Omental fat pad (tissue), 4 donors: Measurements from ENCODE around the gene RCCD1. TPM values are rescaled to one million over a fixed set of nuclear protein-coding genes. Genes with fewer than 3 reads are reported as not detected.

ENCODE experiments used
- ATAC-seq: fragments of 150-250 bp; one replicate; pipeline ENCODE4 v1.9.1; 2016; ENCODE audit warnings: mild to moderate bottlenecking, moderate library complexity; ENCODE audit not compliant: low FRiP score
- DNase-seq: peaks from one replicate; pipeline ENCODE4 v3.0.0-alpha.2; 2019; ENCODE audit warnings: low spot score
- CTCF ChIP-seq, 3 donors: fragments of 450-650 bp; IDR thresholded peaks; one replicate each; pipeline ENCODE4 v1.5.1; 2016 to 2017; ENCODE audit warnings: antibody characterized with exemption in 3 of 3, mild to moderate bottlenecking in 3 of 3, moderate library complexity in 2 of 3
- total RNA-seq, 4 donors: library from RNA; depleted of rRNA; stranded (reverse); fragments of >200 nt; gene quantifications; one replicate each; pipeline ENCODE4 v1.1.0, GENCODE V29; 2016

The RCCD1 gene
- total RNA-seq, 4 donors from 2014 or later = 2.6 to 6.6 (median 5.0) TPM

GRCh38 chr15:90909976-90910375, 44.7 kb upstream of the RCCD1 start:
- TF ChIP-seq CTCF (IDR thresholded peaks at IDR 0.05) = no peak
- DNase-seq = no peak
- no peak for ATAC-seq

GRCh38 chr15:90910441-90911301, 44.0 kb upstream of the RCCD1 start:
- ATAC-seq (no peak), DNase-seq (no peak)
- TF ChIP-seq CTCF (IDR thresholded peaks at IDR 0.05) = no peak

GRCh38 chr15:90911302-90911623, 43.4 kb upstream of the RCCD1 start:
- TF ChIP-seq CTCF (IDR thresholded peaks at IDR 0.05) = no peak
- no peak for DNase-seq
- peak; percentile 5 for ATAC-seq

DNA sequence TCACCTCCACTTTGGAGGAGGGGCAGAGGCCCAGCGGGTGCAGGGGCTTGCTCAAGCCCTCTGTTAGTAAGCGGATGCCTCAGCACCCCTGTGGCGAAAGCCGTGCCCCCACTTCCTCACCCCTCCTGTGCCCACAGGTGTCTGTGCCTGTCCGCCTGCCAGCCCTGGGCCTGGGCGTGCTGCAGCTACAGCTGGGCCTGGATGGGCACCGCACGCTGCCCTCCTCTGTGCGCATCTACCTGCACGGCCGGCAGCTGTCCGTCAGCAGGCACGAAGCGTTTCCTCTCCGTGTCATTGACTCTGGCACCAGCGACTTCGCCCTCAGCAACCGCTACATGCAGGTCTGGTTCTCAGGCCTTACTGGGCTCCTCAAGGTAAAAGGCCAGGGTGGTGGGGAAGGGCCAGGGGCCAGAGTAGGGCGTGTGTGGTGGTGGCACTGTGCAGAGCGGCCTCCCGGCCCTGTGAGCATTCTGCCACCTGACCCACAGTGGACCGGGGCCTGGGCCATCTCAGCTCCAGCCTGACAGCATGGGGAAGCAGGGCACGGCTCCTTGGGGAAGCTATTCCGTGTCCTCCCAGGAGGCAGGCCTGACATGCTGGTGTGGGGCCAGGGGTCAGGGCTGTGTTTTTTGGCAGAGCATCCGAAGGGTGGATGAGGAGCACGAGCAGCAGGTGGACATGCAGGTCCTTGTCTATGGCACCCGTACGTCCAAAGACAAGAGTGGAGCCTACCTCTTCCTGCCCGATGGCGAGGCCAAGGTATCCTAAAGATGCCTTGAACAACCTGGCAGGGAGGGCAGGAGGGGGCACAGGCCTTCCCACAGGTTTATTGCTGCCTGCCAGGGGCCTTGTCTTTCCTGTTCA, 42.5 kb upstream of the RCCD1 start:
- ATAC-seq = no peak
- no peak for TF ChIP-seq CTCF (IDR thresholded peaks at IDR 0.05)
- no peak for DNase-seq

GRCh38 chr15:90912770-90913075, 42.0 kb upstream of the RCCD1 start:
- DNase-seq = no peak
- ATAC-seq = no peak
- TF ChIP-seq CTCF (IDR thresholded peaks at IDR 0.05) = no peak

DNA sequence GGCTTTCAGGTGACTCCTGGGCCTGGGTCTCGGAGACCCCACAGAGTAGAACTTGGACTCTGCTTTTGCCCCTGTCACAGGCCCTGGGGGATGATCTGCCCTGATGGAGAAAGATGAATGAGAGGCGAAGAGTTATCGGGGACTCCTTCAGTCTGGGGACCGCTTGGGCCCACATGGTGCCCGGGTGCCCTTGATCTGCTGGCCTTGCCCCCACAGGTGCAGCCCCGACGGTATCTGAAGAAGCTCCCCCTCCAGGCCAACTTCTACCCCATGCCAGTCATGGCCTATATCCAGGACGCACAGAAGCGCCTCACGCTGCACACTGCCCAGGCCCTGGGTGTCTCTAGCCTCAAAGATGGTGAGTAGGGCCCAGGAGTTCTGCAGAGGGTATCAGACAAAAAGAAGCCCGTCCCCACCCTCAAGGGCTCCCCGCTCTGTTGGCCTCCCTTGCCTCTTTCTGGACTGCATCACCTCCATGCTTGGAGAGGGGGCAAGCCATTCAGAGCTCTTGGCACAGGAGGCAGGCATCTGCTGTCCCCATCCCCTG, 41.2 kb upstream of the RCCD1 start:
- no peak for DNase-seq
- no peak for TF ChIP-seq CTCF (IDR thresholded peaks at IDR 0.05)
- no peak for ATAC-seq
